AML-193 (cell line): ENCODE measurements around the gene FHIT.

Source experiments
- DNase-seq, 2 experiments: peaks; one replicate each; lab custom pipeline; 2025; lab: John Stamatoyannopoulos, UW

The FHIT gene

GRCh38 chr3:59717679-59718205 is 1533.5 kb downstream of the FHIT start:
- peak; percentile 27 to 42 for DNase-seq

DNA sequence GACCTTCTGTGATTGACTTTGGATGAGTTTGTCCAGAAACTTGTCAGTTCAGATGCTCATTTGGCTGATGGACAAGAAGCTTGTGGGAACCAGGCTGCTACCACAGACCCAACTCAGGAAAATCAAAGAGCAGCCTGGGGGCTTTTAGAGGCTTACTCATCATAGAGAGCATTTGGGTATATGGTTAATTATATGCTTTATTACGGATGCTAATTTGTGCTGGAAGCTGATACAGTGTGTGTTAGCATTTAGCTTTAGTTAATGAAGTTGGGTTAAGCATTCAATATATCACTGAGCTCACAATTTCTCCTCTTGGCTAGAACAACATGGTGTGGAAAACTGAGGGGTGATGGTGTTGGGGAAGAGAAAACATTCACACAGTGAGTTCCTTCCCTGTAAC is 1537.2 kb downstream of the FHIT start:
- no peak for DNase-seq

DNA sequence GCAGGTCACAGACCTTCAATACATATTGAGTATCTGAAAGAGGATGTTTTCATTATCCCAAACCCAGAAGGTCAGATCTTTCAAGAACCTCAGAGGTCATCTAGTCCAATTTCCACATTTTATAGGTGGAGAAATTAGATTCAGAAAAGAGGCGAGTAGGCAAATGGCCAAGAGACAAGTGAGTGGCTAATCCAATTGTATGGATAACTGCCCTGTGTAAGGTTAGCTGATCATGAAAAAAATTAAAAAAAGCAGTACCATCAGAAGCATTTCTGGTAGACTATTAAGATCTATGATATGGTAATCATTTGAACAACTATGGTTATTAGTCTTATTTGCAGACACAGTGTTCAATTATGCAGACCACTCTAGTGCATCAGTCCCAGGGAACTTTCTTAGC is 1540.7 kb downstream of the FHIT start:
- no peak for DNase-seq

DNA sequence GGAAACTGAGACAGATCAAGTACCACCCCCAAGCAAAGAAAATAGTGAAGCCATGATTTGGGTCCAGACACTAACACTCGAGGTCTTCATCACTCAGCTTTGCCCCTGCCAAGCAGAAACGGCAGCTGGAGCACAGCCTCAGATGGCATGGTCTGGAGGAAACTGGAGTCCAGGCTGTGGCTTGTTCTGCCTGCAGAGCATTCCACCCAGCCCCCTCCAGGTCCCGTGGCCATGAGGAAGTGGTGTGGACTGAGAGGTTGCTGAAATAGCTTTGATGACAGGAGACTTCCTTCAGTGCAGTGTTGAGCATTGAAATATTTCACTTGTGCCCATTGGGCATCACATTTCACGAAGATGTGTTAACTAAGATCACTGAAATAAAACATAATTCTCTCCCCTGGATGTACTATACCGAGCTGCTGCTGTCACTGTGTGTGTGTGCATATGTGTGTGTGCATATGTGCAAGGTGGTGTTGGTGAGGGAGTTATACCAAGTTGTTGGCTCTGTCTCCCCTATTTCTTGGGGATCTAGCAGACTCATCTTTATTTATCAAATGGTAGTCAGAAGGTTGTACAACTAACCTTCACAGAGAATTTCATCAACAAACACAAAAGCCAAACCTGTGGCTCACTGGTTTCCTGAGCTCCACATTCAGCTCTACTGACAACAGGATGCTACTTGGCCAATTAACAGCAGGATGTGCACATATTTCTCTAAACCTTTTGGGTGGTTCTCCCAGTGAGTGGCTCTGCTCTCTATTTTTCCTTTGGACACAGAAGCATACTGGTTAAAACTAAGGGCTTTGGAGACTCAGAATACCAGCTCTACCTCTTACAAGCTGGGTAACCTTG is 1541.3 kb downstream of the FHIT start:
- DNase-seq = peak; percentile 99

- DNase-seq = no peak
Measured at GRCh38 chr3:59708202-59708601, 1543.0 kb downstream of the FHIT start.

DNA sequence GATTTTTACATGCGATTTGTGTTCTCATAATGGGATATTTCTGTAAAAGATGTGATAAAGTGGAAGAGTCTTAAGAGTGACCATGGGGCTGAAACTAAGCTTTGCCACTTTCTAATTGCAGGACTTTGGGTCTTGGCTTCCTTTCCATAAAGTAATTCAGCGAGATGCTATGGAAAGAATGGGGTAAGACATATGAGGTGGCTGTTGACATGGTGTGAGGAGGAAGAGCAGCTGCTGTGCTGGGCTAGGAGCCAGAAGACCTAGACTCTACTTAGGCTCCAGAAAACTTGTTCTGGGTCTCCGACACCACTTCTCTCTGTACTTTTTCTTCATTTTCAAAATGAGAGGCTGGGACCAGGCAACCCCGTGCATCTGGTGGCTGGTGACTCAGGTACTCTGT is 1547.0 kb downstream of the FHIT start:
- no peak for DNase-seq

GRCh38 chr3:59699648-59700320 is 1551.5 kb downstream of the FHIT start:
- DNase-seq = no peak
